ENCODE results near the gene CTNNA2.

DNA sequence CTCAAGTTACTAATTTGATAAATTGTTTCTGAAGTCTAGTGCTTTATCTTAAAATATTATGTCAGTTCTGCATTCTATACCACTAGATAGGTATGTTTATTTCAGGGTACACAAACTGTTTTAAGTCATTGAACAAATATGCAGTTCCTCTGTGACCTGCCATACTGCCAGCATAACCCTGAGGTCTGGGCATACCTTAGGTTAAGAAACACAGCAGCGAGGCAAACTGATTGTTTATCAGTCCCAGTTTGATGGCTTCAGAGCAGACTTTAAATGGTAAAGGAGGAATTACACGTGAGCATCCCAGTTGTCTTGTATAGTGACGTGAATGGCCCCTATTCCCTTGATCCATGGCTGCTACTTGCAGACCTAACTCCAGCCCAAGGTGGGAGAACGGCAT is 978.1 kb downstream of the CTNNA2 start:
- TF ChIP-seq CTCF (IDR thresholded peaks at IDR 0.05) = no peak
- no peak for TF ChIP-seq ZFX (IDR thresholded peaks at IDR 0.05; ENCODE audit: borderline replicate concordance)

Data from 22Rv1 (cell line).